ENCODE results near the gene NUS1.

DNA sequence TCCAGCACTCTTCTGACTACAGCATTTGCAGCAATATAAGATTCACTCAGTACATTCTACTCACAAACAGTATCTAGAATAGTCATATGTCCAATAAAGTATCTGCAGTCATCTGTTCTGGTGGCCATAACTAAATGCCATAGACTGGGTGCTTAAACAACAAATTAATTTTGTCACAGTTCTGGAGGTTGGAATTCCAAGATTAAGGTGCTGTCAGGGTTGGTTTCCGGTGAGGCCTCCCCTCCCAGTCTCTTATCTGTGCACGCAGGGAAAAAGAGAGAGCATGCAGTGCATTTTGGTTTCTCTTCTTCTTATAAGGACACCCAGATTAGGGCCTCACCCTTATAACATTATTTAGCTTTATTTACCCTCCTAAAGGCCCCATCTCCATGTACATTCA is 21.3 kb upstream of the NUS1 start:
- no peak for TF ChIP-seq EGR1 (IDR thresholded peaks at IDR 0.05)
- no peak for TF ChIP-seq TAF1 (IDR thresholded peaks at IDR 0.05; ENCODE audit: low read depth)
- no peak for TF ChIP-seq YY1 (IDR thresholded peaks at IDR 0.05; ENCODE audit: low read depth)
- no peak for TF ChIP-seq RAD21 (IDR thresholded peaks at IDR 0.05; ENCODE audit: low read depth)
- TF ChIP-seq EP300 (IDR thresholded peaks at IDR 0.05; ENCODE audit: borderline replicate concordance), result no peak
- TF ChIP-seq CEBPB (IDR thresholded peaks at IDR 0.05), result no peak
- TF ChIP-seq TEAD4 (IDR thresholded peaks at IDR 0.05), result no peak
- TF ChIP-seq, protein P1, sequence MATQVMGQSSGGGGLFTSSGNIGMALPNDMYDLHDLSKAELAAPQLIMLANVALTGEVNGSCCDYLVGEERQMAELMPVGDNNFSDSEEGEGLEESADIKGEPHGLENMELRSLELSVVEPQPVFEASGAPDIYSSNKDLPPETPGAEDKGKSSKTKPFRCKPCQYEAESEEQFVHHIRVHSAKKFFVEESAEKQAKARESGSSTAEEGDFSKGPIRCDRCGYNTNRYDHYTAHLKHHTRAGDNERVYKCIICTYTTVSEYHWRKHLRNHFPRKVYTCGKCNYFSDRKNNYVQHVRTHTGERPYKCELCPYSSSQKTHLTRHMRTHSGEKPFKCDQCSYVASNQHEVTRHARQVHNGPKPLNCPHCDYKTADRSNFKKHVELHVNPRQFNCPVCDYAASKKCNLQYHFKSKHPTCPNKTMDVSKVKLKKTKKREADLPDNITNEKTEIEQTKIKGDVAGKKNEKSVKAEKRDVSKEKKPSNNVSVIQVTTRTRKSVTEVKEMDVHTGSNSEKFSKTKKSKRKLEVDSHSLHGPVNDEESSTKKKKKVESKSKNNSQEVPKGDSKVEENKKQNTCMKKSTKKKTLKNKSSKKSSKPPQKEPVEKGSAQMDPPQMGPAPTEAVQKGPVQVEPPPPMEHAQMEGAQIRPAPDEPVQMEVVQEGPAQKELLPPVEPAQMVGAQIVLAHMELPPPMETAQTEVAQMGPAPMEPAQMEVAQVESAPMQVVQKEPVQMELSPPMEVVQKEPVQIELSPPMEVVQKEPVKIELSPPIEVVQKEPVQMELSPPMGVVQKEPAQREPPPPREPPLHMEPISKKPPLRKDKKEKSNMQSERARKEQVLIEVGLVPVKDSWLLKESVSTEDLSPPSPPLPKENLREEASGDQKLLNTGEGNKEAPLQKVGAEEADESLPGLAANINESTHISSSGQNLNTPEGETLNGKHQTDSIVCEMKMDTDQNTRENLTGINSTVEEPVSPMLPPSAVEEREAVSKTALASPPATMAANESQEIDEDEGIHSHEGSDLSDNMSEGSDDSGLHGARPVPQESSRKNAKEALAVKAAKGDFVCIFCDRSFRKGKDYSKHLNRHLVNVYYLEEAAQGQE (IDR thresholded peaks at IDR 0.05; ENCODE audit: low read depth), result no peak
- no peak for TF ChIP-seq FOXM1 (IDR thresholded peaks at IDR 0.05; ENCODE audit: borderline replicate concordance, low read depth)
